ENCODE results near the gene DAPK2. TPM values are rescaled to one million over a fixed set of nuclear protein-coding genes. Genes with fewer than 3 reads are reported as not detected.
"Not testable (repeated sequence)": the region's sequence is repeated elsewhere in the genome, so short reads cannot be mapped to it uniquely, and the experiment has no call there.

The DAPK2 gene
- total RNA-seq, 4 donors from 2014 or later = 28.5 to 70.8 (median 52.7) TPM

- in situ Hi-C loops (cut with MboI; ENCODE audit: low sequenced_read_pairs in 4 of 4) (loop anchor here (5.0 to 25.0 kb wide), 3 partner anchors 181 to 456 kb away; no protein-coding TSS in a partner anchor), intact Hi-C loops (cut with DNase I; ENCODE audit: low total_unique reads) (loop anchor here (5.0 kb wide), 2 partner anchors 126 to 466 kb away; no protein-coding TSS in a partner anchor)
- Histone ChIP-seq H3K36me3 (no peaks in the 10 kb centered on the region), H3K4me3 (no peak overlapping the region), H3K4me1 (peaks cover 22 to 40% of the 10 kb centered on the region in 2 donors), H3K9me3 (no peaks in the 10 kb centered on the region), H3K27me3 (no peaks in the 10 kb centered on the region), H3K27ac (peak overlapping the region in 2 of 4 donors; percentile 4 to 94)
- DNase-seq = no peak
- TF ChIP-seq POLR2A (IDR thresholded peaks at IDR 0.05) (no peak), CTCF (IDR thresholded peaks at IDR 0.05 in 4 of 5, conservative IDR thresholded peaks at IDR 0.05 in 1 of 5) (no peak)
- ATAC-seq = no peak
These were observed 21.8 kb upstream of the DAPK2 start for GRCh38 chr15:64068133-64068532.

DNA sequence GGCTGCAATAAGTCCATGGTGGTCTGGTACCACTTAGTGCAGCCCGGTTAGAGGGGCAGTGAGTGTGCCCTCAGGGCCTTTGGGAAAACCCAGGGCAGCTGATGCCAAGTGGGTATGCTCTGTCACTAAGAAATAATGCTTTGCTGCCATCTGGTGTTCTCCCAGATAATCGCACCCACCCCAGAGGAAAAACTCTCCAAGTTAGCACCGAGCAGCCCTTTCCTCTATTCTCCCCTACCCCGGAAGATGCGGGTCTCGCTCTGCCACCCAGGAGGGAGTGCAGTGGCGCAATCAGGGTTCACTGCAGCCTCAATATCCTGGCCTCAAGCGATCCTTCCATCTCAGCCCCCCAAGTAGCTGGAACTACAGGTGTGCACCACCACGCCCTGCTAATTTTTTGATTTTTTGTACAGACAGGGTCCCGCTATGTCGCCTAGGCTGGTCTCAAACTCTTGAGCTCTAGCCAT is 21.3 kb upstream of the DAPK2 start:
- Histone ChIP-seq H3K27ac (peak overlapping the region in 2 of 4 donors; percentile 4 to 94), H3K36me3 (no peaks in the 10 kb centered on the region), H3K27me3 (no peaks in the 10 kb centered on the region), H3K9me3 (no peaks in the 10 kb centered on the region), H3K4me1 (peaks cover 22 to 34% of the 10 kb centered on the region in 2 donors), H3K4me3 (no peak overlapping the region)
- in situ Hi-C loops (cut with MboI; ENCODE audit: low sequenced_read_pairs in 4 of 4) = loop anchor here (5.0 to 25.0 kb wide), 3 partner anchors 180 to 455 kb away; no protein-coding TSS in a partner anchor
- no peak for TF ChIP-seq POLR2A (IDR thresholded peaks at IDR 0.05)
- peak; percentile 78 to 93 (median 87) for TF ChIP-seq CTCF (IDR thresholded peaks at IDR 0.05 in 4 of 5, conservative IDR thresholded peaks at IDR 0.05 in 1 of 5)
- intact Hi-C loops (cut with DNase I; ENCODE audit: low total_unique reads) = loop anchor here (1.0 to 5.0 kb wide), 3 partner anchors 125 to 465 kb away; no protein-coding TSS in a partner anchor
- peak; percentile 11 to 19 for ATAC-seq
- peak; percentile 37 to 61 for DNase-seq

GRCh38 chr15:64066451-64066850 is 20.2 kb upstream of the DAPK2 start:
- intact Hi-C loops (cut with DNase I; ENCODE audit: low total_unique reads) = loop anchor here (5.0 kb wide), 2 partner anchors 124 to 464 kb away; no protein-coding TSS in a partner anchor
- H3K27ac ChIP-seq = no peak overlapping the region
- no peaks in the 10 kb centered on the region for H3K9me3 ChIP-seq
- H3K27me3 ChIP-seq = no peaks in the 10 kb centered on the region
- H3K4me3 ChIP-seq = no peak overlapping the region
- peaks cover 15 to 23% of the 10 kb centered on the region in 2 donors for H3K4me1 ChIP-seq
- in situ Hi-C loops (cut with MboI; ENCODE audit: low sequenced_read_pairs in 4 of 4) = loop anchor here (5.0 to 25.0 kb wide), 3 partner anchors 179 to 454 kb away; no protein-coding TSS in a partner anchor
- no peak for ATAC-seq
- no peak for TF ChIP-seq POLR2A (IDR thresholded peaks at IDR 0.05)
- no peak for TF ChIP-seq CTCF (IDR thresholded peaks at IDR 0.05 in 4 of 5, conservative IDR thresholded peaks at IDR 0.05 in 1 of 5)
- no peaks in the 10 kb centered on the region for H3K36me3 ChIP-seq
- no peak for DNase-seq

- TF ChIP-seq POLR2A (IDR thresholded peaks at IDR 0.05) (no peak), CTCF (IDR thresholded peaks at IDR 0.05 in 4 of 5, conservative IDR thresholded peaks at IDR 0.05 in 1 of 5) (no peak)
- Histone ChIP-seq H3K4me3 (no peak overlapping the region), H3K36me3 (no peaks in the 10 kb centered on the region), H3K27ac (no peak overlapping the region), H3K4me1 (no peaks in the 10 kb centered on the region), H3K9me3 (no peaks in the 10 kb centered on the region), H3K27me3 (no peaks in the 10 kb centered on the region)
- no peak for DNase-seq
- no peak for ATAC-seq
- in situ Hi-C loops (cut with MboI; ENCODE audit: low sequenced_read_pairs in 4 of 4) (loop anchor here in 2 of 4 donors (25.0 kb wide), 2 partner anchors 173 to 448 kb away; no protein-coding TSS in a partner anchor), intact Hi-C loops (cut with DNase I; ENCODE audit: low total_unique reads) (no loop called here)
These were observed 14.4 kb upstream of the DAPK2 start for GRCh38 chr15:64060716-64061115.

GRCh38 chr15:64059104-64059503 is 12.8 kb upstream of the DAPK2 start:
- H3K9me3 ChIP-seq; DNase-seq; H3K36me3 ChIP-seq; intact Hi-C loops (cut with DNase I; ENCODE audit: low total_unique reads); H3K4me3 ChIP-seq; H3K27me3 ChIP-seq; H3K27ac ChIP-seq; ATAC-seq; H3K4me1 ChIP-seq: not testable (repeated sequence)
- in situ Hi-C loops (cut with MboI; ENCODE audit: low sequenced_read_pairs in 4 of 4) = loop anchor here in 3 of 4 donors (10.0 to 25.0 kb wide), 3 partner anchors 114 to 447 kb away; no protein-coding TSS in a partner anchor
